Testis (tissue), 5 donors: Measurements from ENCODE around the gene SLC35A2. TPM values are rescaled to one million over a fixed set of nuclear protein-coding genes. Genes with fewer than 3 reads are reported as not detected.

Source experiments
- DNase-seq: peaks from one replicate; pipeline ENCODE4 v3.0.0-alpha.2; 2019
- H3K27ac ChIP-seq, 2 donors: fragments of 200-600 bp; sonication (generic); one replicate each; pipeline ENCODE4 v1.5.1; 2019
- H3K27me3 ChIP-seq: fragments of 200-600 bp; sonication (generic); one replicate; pipeline ENCODE4 v1.5.1; 2019
- H3K36me3 ChIP-seq: fragments of 200-600 bp; sonication (generic); one replicate; pipeline ENCODE4 v1.5.1; 2017; ENCODE audit warnings: low read depth; ENCODE audit errors: missing control alignments
- H3K4me1 ChIP-seq: fragments of 200-600 bp; sonication (generic); one replicate; pipeline ENCODE4 v1.5.1; 2019
- H3K4me3 ChIP-seq, 2 donors: fragments of 200-600 bp; sonication (generic); one replicate each; pipeline ENCODE4 v1.5.1; 2017 to 2019
- H3K9me3 ChIP-seq: fragments of 200-600 bp; sonication (generic); one replicate; pipeline ENCODE4 v1.5.1; 2017
- CTCF ChIP-seq, 3 experiments: fragments of 450-650 bp in 2 of 3; fragments of 200-600 bp in 1 of 3; sonication (generic) in 1 of 3; IDR thresholded peaks; one replicate each; pipeline ENCODE4 v1.5.1; 2016 to 2019; ENCODE audit warnings: antibody characterized with exemption in 3 of 3, mild to moderate bottlenecking in 2 of 3, moderate library complexity in 1 of 3
- POLR2A ChIP-seq: fragments of 450-650 bp; IDR thresholded peaks from one replicate; pipeline ENCODE4 v1.6.1; 2017; ENCODE audit warnings: antibody characterized with exemption, mild to moderate bottlenecking, moderate library complexity
- WGBS, 2 donors: methylation state at CpG; one replicate each; pipeline ENCODE4 v1.1.5; 2018; 5-methylcytosine and 5-hydroxymethylcytosine counted together
- intact Hi-C: fragments of 100-400 bp; cut with DNase I; formaldehyde crosslinking; loops from one replicate; pipeline ENCODE4 v1.15.1; 2023; ENCODE audit warnings: low total_unique reads
- long read RNA-seq, 2 donors: transcript quantifications; one replicate each; lab custom pipeline, GENCODE V29; 2026
- polyA plus RNA-seq: library from polyadenylated mRNA; stranded (reverse); fragments of 350-450 nt; fragmentation: Illumina TruSeq; extraction: RNeasy Lipid Tissue Mini Kit (QIAGEN cat#74804); gene quantifications from one replicate; pipeline ENCODE4 v1.2.3, GENCODE V29; 2014; ENCODE audit warnings: low read depth, low replicate concordance; ENCODE audit not compliant: insufficient read depth
- total RNA-seq, 2 donors: library from RNA; depleted of rRNA; stranded (reverse); fragments of >200 nt; gene quantifications; one replicate each; pipeline ENCODE4 v1.2.3, GENCODE V29; 2016

SLC35A2 gene
- total RNA-seq, result 10 to 100 TPM; 15.9 to 21.6 TPM
- polyA plus RNA-seq, result 18.6 TPM
- long read RNA-seq, donor 1, transcript SLC35A2-204 (4 exons, 3,047 nt), result major isoform, 5 of 9 reads
- long read RNA-seq, donor 1, partial matches to known transcripts, result 0 of 9 reads
- long read RNA-seq, donor 1, other reads (novel, unspliced or antisense), result 0 of 9 reads
- long read RNA-seq, donor 2, partial matches to known transcripts, result 0 of 6 reads
- long read RNA-seq, donor 2, other reads (novel, unspliced or antisense), result 0 of 6 reads

DNA sequence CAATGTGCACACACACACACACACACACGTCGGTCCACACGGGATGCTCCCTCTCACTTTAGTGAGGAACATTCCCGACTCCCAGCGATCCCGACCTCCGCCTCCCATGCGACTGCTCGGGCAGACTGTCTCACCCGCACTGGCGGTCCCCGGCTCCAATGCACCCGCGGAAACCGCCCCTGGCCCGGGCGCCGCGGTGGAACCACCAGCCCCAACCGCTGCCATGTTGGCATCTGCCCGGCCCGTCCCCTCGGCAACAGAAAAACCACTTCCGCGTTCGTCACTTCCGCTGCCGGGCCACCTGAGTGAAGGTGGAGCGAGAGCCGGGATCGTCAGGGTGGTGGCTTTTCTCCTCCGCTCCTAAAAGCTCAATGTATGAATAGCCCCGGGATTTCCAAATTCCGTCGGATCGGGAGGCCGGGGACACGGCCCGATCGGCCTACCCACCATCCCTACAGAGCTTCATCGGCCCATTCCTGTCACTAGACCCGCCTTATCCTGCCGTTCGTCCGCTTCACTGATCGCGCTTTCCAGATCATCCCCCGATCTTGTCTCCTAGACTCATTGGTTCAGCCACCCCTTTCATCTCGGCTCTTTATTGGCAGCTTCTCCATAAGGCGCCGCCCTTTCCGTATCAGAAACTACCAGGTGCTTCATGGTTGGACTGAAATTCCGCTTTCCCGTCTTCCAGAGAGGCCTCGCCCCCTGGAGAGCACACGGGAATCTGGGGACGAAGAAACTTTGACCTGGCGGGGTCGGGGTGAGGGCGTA lies at the start of gene SLC35A2:
SLC35A2 (minus strand) TSS at position 235 of the 771 bp plus-strand sequence; CDS start at position 225, 10 bp downstream.
- TF ChIP-seq CTCF (IDR thresholded peaks at IDR 0.05) (no peak), POLR2A (no peak)

DNA sequence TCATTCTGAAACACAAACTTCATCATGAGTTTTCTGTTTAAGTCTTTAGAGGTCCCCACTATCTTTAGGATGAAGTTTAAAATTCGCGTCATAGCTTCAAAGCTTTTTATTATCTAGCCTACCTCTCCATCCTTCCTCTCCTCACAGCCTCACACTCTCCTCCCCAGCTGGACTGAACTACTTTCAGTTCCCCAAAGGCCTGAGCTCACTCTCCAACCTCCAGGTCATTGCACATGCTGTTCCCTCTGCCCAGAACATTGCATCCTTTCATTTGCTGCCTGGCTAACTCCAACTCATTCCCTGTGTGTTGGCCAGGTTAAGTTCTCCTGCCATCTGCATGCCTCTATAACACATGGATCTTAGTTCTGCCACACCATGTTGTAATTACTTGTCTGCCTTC lies 48.8 kb upstream of the SLC35A2 start:
- 48 to 60% methylated on average over 2 of the region's 2 CpGs for WGBS, 2 donors
- intact Hi-C loops, result loop anchor here (10.0 kb wide), 1 partner anchor 65 kb away; no protein-coding TSS in a partner anchor
- no peaks in the 10 kb centered on the region for H3K27me3 ChIP-seq
- peaks cover 11% of the 10 kb centered on the region for H3K4me1 ChIP-seq
- no peak for DNase-seq
- H3K4me3 ChIP-seq, result no peak overlapping the region
- H3K27ac ChIP-seq, result peak overlapping the region in 1 of 2 donors; percentile 95
- H3K9me3 ChIP-seq, result no peaks in the 10 kb centered on the region
- H3K36me3 ChIP-seq, result no peaks in the 10 kb centered on the region
- TF ChIP-seq POLR2A, result no peak
- no peak for TF ChIP-seq CTCF (IDR thresholded peaks at IDR 0.05)

More for the DNA sequence above, at the start of gene SLC35A2:
- Histone ChIP-seq H3K4me3 (peak within 1 kb of the TSS; percentile 57 to 67), H3K27me3 (no peaks in the 10 kb centered on the region), H3K36me3 (no peaks in the 10 kb centered on the region), H3K27ac (peak within 1 kb of the TSS; percentile 39 to 41), H3K9me3 (no peaks in the 10 kb centered on the region), H3K4me1 (no peaks in the 10 kb centered on the region)
- WGBS, 2 donors, result 0% methylated on average over 3 to 43 of the region's 60 CpGs
- intact Hi-C loops, result no loop called here
- DNase-seq, result peak; percentile 90

DNA sequence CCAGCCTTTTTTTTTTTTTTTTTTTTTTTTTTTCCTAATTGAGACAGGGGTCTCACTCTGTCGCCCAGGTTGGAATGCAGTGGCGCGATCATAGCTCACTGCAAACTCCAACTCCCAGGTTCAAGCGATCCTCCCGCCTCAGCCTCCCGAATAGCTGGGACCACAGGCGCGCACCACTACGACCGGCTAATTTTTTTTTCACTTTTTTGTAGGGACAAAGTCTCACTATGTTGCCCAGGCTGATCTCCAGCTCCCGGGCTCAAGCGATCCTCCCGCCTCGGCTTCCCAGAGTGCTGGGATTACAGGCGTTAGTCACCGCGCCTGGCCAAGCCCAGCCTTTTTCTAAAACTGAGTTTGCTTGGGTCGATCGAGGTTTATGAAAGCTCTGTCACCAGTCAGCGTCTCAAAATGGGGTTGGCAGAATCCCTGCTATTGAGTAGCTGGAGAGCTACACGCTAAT lies 47.2 kb upstream of the SLC35A2 start:
- Histone ChIP-seq H3K36me3 (no peaks in the 10 kb centered on the region), H3K27me3 (no peaks in the 10 kb centered on the region), H3K9me3 (no peaks in the 10 kb centered on the region), H3K4me3 (peak overlapping the region; percentile 36 to 67), H3K27ac (peak overlapping the region; percentile 91 to 95), H3K4me1 (peaks cover 11% of the 10 kb centered on the region)
- no peak for DNase-seq
- WGBS, 2 donors, result 0 to 2% methylated on average over 18 to 20 of the region's 21 CpGs
- no peak for TF ChIP-seq POLR2A
- TF ChIP-seq CTCF (IDR thresholded peaks at IDR 0.05), result no peak
- intact Hi-C loops, result no loop called here

DNA sequence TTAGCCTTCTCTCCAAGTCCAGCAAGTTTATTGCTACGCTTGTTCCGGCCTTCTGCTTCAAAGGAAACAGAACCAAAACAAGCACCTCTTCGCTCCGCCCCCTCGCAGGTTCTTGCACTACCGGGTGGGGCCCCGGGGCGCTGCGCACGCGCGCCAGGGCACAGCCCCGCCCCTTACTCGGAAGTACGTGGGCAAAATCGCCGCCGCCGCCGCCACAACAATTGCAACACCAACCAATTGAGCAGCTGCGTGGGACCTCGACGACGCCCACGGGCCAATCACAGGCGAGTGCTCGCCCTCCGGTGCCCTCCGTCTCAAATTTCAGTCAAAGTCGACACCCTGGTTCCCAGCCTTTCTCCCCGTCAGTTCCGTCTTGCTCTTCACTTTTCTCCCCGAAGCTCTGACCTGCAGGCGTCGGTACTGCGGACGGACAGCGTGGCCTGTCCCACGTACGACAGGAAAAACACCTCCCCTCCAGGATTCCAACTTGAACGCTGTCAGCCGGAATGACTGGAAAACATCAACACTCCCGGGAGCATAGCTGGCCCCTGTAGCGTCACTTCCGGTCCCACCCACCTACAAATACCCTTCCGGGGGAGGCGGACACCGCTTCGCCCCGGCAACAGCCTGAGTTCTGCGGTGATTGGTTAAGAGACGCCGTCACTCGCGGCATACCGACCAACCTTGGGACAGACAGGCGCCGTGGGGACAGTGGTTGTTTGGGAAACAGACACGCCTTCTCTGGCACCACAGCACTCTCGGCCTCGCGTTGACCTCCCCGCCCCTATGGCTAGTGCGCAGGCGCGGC lies 46.6 kb upstream of the SLC35A2 start:
- WGBS, 2 donors, result 0% methylated on average over 22 of the region's 66 CpGs
- Histone ChIP-seq H3K4me3 (peak overlapping the region; percentile 64 to 67), H3K4me1 (peaks cover 11% of the 10 kb centered on the region), H3K27me3 (no peaks in the 10 kb centered on the region), H3K36me3 (no peaks in the 10 kb centered on the region), H3K9me3 (no peaks in the 10 kb centered on the region), H3K27ac (peak overlapping the region; percentile 91 to 95)
- no peak for TF ChIP-seq POLR2A
- no peak for TF ChIP-seq CTCF (IDR thresholded peaks at IDR 0.05)
- intact Hi-C loops, result no loop called here
- peak; percentile 97 for DNase-seq
